ENCODE measurements around the gene TENM3.

The TENM3 gene

GRCh38 chr4:182624281-182624680 is 381.1 kb downstream of the TENM3 start:
- no peak for DNase-seq (ENCODE audit: low read depth in 2 of 2)
- TF ChIP-seq CTCF (IDR thresholded peaks at IDR 0.05; ENCODE audit: low read depth, low read length), result no peak
- H3K4me3 ChIP-seq (replicated peaks in 1 of 2; ENCODE audit: low read depth in 2 of 2, low read length in 2 of 2), result no peak overlapping the region

- DNase-seq (ENCODE audit: low read depth in 2 of 2), result no peak
- TF ChIP-seq CTCF (IDR thresholded peaks at IDR 0.05; ENCODE audit: low read depth, low read length), result no peak
- no peak overlapping the region for H3K4me3 ChIP-seq (replicated peaks in 1 of 2; ENCODE audit: low read depth in 2 of 2, low read length in 2 of 2)
Observed at GRCh38 chr4:182625193-182625592, 382.0 kb downstream of the TENM3 start.

GRCh38 chr4:182627996-182628395 is 384.8 kb downstream of the TENM3 start:
- TF ChIP-seq CTCF (IDR thresholded peaks at IDR 0.05; ENCODE audit: low read depth, low read length), result no peak
- no peak for DNase-seq (ENCODE audit: low read depth in 2 of 2)
- no peak overlapping the region for H3K4me3 ChIP-seq (replicated peaks in 1 of 2; ENCODE audit: low read depth in 2 of 2, low read length in 2 of 2)

- TF ChIP-seq CTCF (IDR thresholded peaks at IDR 0.05; ENCODE audit: low read depth, low read length), result no peak
- no peak overlapping the region for H3K4me3 ChIP-seq (replicated peaks in 1 of 2; ENCODE audit: low read depth in 2 of 2, low read length in 2 of 2)
- DNase-seq (ENCODE audit: low read depth in 2 of 2), result no peak
Observed at GRCh38 chr4:182628544-182628943, 385.3 kb downstream of the TENM3 start.

- no peak for DNase-seq (ENCODE audit: low read depth in 2 of 2)
- no peak for TF ChIP-seq CTCF (IDR thresholded peaks at IDR 0.05; ENCODE audit: low read depth, low read length)
- no peak overlapping the region for H3K4me3 ChIP-seq (replicated peaks in 1 of 2; ENCODE audit: low read depth in 2 of 2, low read length in 2 of 2)
Observed at GRCh38 chr4:182629096-182629495, 385.9 kb downstream of the TENM3 start.

GRCh38 chr4:182640491-182640890 is 397.3 kb downstream of the TENM3 start:
- TF ChIP-seq CTCF (IDR thresholded peaks at IDR 0.05; ENCODE audit: low read depth, low read length), result no peak

GRCh38 chr4:182640932-182641331 is 397.7 kb downstream of the TENM3 start:
- TF ChIP-seq CTCF (IDR thresholded peaks at IDR 0.05; ENCODE audit: low read depth, low read length), result no peak

More at GRCh38 chr4:182640491-182640890, 397.3 kb downstream of the TENM3 start:
- DNase-seq (ENCODE audit: low read depth in 2 of 2), result no peak
- no peak overlapping the region for H3K4me3 ChIP-seq (replicated peaks in 1 of 2; ENCODE audit: low read depth in 2 of 2, low read length in 2 of 2)

More at GRCh38 chr4:182640932-182641331, 397.7 kb downstream of the TENM3 start:
- no peak for DNase-seq (ENCODE audit: low read depth in 2 of 2)
- H3K4me3 ChIP-seq (replicated peaks in 1 of 2; ENCODE audit: low read depth in 2 of 2, low read length in 2 of 2), result no peak overlapping the region
